Stimulated activated CD8-positive, alpha-beta memory T cell treated with anti-CD3 and anti-CD28 coated beads, Interleukin-7, amount 100 ng/mL, for 1 hour (primary cell): ENCODE results near the gene LRSAM1.

Experiments
- DNase-seq, 2 donors: peaks; one replicate each; pipeline ENCODE4 v3.0.0-alpha.2; 2020; ENCODE audit warnings: low read depth in 2 of 2

The LRSAM1 gene

DNA sequence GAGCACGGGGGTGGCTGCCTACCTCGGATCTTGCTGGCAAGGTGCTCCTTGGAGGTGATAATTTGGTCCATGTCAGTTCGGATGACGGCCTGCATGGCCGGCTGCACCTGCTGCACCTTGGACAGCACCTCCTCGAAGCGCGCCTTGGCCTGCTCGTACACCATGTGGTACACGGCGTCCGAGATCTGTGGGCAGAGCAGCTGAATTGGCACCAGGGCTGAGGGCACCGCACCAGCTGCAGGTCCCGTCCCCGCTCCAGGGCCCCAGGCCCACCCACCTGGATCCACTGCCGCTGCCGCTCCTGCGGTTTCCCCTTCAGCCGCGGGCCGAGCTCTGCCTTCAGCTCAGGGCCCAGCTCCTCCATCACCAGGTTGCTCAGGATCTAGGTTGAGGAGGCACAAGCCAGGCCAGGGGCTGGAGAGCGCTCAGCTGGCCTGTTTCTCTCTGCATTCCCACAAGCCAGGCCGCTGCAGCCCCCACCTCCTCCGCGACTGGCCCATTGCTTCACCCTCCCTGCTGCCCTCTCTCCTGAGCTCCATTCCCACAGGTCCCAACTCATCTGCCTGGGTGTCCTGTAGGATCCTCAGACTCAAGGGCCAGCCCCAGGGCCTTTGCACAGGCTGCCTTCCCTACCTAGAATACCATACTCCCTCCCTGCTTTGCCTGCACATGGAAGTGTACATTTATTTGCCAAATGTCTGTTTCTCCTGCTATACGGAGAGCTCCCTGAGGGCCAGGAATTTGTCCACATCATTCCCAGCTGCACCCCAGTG is 65.7 kb downstream of the LRSAM1 start:
- no peak for DNase-seq

- DNase-seq, result no peak
Measured at GRCh38 chr9:127517620-127518019, 66.3 kb downstream of the LRSAM1 start.

- DNase-seq, result no peak
Measured at GRCh38 chr9:127518091-127518856, 67.0 kb downstream of the LRSAM1 start.

DNA sequence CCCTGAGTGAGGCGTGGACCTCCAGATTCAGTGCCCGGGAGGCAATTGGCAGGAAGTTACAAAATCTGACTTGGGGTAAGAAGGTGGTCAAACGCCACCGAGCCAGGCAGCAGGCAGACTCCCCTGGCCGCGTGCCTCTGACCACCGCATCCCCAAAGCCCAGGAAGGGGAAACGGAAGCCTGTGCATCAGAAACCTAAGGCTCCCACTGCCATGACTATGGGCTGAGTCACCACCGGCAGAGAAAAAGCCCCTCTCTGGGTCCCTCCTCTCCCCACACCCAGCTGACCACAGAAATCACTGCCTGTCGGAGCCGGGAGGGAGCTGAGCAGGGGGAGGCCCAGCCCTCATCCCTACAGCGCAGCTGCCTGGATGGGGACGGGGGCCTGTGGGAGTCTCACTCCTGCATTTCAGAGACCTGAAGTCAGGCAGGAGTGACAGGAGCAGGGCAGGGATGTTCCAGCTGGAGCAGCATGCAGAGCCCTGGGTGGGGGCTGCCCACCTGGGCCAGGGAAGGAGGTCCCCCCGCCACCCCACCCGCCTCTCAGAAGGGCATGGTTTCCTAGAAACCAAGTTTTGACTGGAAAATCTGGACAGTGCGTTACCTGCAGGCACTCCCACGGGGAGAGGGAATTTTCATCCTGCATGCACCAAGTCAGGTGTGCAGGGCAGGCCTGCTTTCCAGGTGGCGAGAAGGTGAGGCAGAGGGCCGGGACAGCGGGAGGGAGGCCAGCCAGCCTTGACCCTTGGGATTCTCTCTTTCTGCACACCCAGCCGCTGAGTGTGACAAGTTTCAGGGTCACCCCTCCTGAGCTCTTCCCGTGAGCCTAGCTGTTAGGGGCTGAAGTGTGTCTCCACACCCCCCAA is 68.2 kb downstream of the LRSAM1 start:
- no peak for DNase-seq

DNA sequence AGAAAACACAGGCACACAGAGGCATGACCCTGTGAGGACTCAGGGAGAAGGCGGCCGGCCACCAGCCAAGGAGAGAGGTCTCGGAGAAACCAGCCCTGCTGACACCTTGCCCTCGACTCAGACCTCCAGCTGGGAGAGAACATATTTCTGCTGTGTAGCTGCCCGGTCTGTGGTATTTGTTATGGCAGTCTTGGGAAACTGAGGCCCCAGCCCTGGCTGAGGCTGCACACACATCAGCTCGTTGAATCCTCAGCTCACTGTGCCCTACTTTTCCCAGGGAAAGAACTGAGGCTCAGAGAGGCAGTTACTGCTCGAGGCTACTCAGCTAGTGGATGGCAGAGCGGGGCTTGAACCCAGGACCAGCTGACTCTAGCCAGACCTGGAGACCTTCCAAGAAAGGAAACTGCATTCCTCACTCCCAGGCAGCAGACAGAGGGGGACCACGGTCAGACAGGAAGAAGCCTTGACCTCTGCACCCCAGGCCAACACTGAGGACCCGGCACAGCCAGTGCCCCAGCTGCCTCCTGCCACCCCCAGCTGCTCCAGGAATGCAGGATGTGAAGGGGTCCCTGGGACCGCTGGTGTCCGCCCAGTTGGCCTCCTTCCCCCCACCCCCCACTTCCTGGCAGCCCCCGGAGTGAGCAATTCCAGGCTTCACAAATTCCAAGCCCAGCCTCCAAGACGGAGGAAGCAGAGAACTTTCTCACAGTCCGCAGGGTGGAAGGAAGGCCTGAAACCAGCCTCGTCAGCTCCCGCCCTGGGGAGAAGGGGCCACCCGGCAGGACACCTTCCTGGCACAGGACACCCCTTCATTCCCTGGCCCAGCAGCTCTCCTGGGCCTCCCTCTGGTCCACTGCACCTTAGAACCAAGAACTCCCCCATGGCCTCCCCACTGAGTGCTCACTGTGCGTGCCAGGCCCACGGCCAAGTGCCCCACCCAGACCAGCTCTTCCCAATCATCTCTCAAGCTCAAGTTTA is 69.9 kb downstream of the LRSAM1 start:
- no peak for DNase-seq

DNA sequence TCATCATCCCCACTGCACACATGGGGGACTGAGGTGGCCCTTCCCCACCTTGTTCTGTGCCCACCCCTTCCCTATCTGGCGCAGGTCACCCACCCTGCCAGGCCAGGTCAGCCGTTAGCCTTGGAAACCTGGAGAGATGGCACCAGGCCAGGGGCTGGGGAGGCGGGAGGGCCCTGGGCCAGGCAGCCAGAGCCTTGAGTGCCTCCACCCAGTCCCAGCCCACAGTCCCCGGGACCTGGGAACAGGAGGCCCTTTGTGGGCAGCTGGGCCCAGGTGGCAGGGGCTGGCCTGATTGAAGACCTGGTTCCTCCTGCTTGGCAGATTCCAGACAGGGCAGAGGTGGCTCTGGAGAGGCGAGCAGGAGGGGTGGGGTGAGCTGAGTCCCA is 70.6 kb downstream of the LRSAM1 start:
- DNase-seq, result no peak

DNA sequence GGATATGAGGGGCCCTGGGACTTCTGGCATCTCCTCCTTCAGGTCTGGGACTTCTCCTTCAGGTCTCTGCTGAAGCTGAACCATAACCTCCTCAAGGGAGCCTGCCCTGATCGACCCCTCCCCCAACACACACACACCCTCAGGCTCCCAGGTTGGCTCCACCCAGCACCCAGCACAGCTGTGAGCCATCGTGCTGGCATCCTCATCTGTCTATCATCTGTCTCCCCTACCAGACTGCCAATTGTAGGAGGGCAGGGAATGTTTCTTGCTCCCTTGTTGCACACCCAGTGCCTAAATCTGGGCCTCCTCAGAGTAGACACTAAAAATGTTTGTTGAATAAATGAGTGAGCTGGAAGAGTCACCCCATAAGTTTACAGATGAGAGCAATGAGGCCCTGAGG is 71.4 kb downstream of the LRSAM1 start:
- DNase-seq, result no peak

DNA sequence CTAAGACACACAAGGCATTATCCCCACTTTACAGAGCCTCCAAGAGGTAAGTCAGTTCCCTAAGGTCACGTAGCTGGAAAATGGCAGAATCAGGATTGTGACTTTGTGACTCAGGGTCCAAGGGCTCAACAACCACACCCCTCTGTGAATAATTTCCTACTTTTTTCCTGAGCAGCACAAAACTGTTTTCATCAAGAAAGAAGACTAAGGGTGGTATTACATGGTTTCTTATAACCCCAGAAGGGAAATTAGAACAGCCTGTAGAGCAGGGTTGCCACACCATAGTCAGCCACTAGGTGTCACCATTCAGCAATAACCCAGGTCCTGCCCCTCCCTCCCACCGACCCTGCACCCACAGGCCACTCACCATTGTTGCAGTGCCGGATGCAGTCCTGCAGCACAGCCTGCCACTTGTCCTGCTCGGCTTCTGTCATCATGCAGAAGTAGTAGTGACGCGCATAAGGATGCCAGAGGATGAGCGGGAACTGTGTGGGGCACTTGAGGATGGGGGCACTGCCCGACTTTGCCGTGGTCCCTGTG is 72.1 kb downstream of the LRSAM1 start:
- no peak for DNase-seq

- no peak for DNase-seq
Measured at GRCh38 chr9:127524373-127524772, 73.1 kb downstream of the LRSAM1 start.

DNA sequence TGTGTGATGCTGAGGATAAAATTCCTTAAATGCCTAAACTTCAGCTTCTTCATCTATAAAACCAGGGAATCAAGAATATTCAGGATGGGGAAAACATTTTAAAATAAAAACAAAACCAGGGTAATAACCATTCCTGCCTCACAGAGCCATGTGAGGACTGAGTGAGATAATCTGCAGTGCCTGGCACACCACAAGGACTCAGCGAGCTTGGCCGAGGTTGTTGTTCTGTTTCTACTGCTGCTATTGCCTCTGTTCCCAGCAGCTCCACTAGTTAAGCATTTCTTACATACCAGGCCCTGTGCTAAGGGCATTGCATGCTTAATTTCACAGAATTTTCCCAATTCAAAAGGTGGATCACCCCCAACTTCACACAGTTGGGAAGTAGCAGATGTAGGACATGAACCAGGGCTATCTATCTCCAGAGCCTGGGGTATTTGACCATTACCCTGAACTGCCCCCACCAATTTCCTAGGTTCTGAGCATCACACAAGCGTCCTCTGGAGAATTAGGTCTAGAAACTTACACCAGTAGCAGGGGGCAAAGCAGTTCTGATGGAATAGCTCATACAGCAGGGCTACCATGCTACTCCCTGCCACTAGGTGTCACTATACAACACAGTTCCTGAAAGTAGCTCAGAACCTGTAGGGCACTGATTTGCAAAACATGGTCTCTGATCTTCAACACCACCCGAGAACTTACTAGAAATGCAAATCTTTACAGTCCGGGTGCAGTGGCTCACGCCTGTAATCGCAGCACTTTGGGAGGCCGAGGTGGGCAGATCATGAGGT is 74.3 kb downstream of the LRSAM1 start:
- no peak for DNase-seq

DNA sequence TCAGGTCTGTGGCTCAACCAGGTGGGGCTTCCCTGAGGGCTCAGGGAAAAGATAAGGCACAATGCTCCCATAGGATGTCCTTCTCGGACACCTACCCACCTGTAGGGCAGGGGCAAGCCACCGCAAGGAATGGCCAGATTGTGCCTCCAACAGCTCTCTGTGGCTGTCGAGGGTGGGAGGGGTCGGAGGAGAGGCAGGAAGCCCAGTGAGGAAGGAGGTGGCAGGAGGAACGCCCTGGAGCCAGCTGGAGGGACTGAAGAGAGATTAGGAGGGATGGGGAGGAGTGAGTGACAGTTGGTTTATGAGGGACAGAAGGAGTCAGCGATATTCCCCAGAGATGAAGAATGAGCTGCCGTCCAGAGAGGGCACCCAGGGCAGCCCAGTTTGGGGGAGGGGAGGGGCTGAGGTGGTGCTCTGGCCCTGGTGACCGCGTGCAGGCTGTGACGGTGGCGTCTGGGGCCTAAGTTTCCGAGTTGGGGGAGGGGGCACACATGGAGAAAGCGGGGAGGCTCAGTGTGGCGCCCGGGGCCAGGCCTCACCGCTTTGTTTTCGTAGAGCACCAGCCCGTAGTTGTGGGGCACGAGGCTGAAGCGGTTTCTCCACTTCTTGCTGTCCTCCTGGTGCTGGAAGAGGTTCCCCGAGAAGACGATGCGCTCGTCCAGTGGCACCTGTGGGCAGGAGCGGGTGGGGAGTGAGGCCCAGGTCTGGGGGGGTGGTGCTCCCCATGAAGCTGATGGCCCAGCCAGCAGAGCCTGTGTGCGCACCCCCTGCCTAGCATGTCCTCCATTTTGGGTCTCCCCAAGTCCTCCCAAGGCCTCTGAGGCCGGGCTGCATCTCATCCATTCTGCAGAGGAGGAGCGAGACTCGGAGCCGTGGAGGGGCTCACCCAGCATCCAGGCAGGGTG is 75.6 kb downstream of the LRSAM1 start:
- DNase-seq, result no peak

DNA sequence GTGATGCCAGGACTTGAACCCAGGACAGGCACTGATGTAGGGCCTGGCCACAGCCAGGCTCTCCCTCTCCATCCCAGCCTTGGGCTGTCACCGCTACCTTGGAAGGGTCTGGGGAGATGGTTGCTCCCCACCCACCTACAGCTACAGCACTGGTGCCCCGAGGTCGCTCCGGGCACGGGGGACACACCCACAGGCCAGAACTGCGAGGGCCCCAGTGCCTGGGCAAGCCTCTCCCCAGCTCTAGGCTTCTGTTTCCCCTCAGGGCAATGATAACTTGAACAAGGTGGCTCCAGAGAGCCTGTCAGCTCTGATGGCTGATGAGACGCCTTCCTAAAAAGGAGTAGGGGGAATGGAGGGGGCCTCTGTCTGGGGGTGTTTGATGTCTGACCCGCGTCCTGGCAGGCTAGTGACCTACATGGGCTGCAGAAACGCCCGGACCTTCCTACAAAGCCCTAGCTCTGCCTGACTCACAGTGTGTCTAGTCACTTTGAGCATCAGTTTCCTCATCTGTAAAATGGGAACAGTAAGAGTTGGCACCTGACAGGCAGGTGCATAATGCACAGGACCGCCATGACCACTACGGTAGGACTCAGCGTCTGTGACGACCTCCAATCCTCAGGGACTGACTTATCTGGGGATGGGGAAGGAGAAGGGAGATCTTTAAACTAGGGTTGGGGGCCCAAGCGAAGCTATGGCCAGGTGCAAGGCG is 76.4 kb downstream of the LRSAM1 start:
- DNase-seq, result no peak

- DNase-seq, result no peak
Measured at GRCh38 chr9:127528422-127529251, 77.3 kb downstream of the LRSAM1 start.

DNA sequence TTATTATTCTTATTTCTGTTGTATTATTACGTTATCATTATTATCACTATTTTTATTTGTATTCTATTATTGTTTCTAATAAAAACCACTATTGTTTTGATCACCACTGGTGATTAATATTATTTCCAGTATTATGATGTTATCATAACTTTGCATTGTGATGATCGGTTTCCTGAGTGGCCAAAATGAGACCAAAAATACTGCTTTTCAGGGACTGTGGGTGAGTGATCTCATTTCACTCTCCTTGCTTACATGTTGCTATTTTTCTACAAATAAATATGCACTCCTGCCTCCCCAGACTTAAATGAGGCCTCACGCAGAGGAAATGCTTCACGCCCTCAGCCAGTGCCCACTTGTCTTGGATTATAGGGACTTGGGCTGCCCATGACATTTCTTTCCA is 78.4 kb downstream of the LRSAM1 start:
- DNase-seq, result no peak

DNA sequence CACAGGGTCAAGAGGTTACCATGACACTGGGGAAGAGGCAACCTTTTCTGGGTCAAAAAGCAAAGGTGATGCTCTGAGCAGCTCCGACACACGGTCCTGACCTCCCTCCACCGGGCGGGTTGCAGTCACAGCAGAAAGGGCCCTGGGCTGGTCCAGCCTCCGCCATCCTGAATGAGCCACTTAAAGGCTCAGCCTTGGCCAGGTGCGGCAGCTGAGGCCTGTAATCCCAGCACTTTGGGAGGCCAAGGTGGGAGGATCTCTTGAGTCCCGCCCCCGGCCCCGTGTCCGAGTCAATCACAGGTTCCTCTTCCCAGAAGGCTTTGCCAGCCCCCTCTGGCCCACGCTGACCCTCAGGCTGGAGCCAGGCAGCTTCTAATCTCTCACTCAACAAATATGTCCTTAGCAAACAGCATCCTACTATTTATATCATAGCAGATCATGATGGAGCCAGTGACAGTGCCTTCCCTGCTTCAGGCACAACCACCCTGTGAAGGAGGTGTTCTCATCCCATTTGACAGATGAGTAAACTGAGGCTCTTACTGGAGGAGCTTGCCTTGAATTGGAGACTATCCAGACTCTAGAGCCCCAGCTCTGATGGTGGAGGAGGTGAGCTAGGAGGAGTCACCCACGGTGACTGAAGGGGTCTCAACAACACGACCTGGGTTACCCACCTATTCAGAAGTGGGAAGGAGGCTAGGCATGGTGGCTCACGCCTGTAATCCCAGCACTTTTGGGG is 79.1 kb downstream of the LRSAM1 start:
- DNase-seq, result no peak

- no peak for DNase-seq
Measured at GRCh38 chr9:127531676-127532075, 80.4 kb downstream of the LRSAM1 start.
